GM18499 (cell line): ENCODE measurements around the gene RPS19.

Source experiments
- ATAC-seq: cut with Tn5 transposase; IDR thresholded peaks from one replicate; pipeline ENCODE4 v1.9.1; 2021; ENCODE audit warnings: moderate number of reproducible peaks; ENCODE audit not compliant: insufficient read depth, unreplicated experiment

Gene RPS19

GRCh38 chr19:41859618-41860418 is at the start of gene RPS19:
RPS19 (plus strand) TSS chr19:41860255; CDS start chr19:41860775, 520 bp downstream.
- peak; percentile 65 for ATAC-seq

- ATAC-seq, result no peak
These were observed 49.8 kb upstream of the RPS19 start for GRCh38 chr19:41810301-41810700.

- no peak for ATAC-seq
These were observed 49.0 kb upstream of the RPS19 start for GRCh38 chr19:41811036-41811435.

DNA sequence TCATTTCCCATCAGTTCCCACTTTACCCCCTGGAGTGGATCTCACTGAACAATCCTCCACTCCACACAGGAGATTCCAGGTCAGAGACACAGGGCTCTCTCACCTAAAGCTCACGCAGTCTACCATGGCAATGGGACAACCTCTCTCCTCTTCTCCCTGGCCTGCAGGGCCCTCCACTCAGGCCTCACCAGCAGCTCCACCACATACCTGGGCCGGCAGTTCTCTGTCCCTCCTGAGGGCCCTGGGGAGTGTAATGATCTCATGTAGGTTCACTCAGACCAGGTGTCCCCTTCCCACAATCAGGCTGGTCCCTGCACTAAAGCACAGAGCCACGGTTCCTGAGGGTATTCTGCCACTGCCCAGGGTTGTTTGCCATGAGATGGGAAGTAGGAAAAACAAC is 48.1 kb upstream of the RPS19 start:
- ATAC-seq, result no peak

DNA sequence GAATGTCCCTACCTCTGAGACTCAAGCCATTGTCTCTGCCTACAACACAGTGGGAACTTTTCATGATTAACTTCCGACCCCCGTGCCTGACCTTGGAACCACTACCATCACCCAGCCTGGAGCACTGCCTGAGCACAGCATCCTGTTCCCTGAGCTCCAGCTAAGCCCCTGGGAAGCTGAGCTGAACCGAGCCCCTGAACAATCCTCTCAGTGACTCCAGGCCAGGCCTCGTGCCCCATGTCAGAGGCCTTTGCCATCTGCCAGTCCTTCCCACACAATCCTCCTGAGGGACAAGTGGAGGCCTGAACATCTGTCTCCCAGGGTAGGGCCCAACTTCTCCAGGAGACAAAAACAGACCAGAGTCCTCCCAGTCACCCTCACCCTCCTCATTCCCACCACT is 46.1 kb upstream of the RPS19 start:
- no peak for ATAC-seq

DNA sequence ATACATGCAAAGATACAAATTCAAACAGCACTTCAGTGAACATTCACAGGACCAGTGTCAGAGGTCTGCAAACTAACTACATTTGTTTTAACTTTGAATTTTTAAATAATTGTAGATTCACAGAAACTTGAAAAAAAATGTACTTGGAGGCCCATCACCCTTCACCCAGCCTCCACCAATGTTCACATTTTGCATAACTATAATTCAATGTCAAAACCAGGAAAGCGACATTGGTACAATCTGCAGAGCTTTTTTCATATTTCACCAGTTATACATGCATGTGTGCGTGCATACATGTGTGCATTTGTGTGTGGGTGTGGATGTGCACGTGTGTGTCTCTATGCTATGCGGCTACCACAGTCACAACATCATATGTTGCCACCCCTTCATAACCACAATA is 44.8 kb upstream of the RPS19 start:
- ATAC-seq, result no peak

GRCh38 chr19:41816761-41817160 is 43.3 kb upstream of the RPS19 start:
- ATAC-seq, result no peak

DNA sequence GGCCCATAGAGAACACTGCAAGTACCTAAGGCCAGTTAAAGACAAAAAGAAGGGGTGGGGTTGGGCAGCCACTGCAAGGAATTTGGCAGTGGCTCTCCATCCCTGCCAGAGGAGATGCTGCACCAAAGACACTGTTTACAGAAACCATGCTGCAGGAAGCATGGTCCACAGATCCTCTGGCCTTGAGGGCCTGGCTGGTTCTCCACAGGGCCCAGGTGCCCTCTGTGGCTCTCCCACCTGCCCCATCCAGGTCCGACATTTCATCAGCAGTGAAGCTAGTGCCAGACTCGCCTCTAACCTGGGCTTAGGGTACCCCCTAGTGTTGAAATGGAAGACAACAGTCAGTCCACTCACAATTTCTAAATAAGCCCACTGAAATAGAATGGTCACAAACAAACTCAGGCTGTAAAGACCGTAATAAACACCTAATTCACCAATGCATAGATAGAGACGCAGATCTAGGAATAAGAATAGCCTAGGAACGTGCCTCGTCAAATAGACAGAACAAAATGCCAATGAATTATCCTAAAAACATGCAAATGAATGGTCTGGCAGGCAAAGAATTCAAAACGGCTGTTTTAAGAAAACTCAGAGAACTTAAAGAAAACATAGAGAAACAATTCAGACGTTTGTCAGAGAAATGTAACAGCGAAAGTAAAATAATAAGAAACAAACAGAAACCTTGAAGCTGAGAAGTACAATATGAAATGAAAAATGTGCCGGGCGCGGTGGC is 38.9 kb upstream of the RPS19 start:
- no peak for ATAC-seq

- no peak for ATAC-seq
These were observed 21.9 kb upstream of the RPS19 start for GRCh38 chr19:41837981-41838708.

GRCh38 chr19:41839211-41839610 is 20.8 kb upstream of the RPS19 start:
- ATAC-seq, result no peak

GRCh38 chr19:41843371-41843770 is 16.7 kb upstream of the RPS19 start:
- ATAC-seq, result no peak

GRCh38 chr19:41844601-41845000 is 15.5 kb upstream of the RPS19 start, which contains the start of gene LYPD4:
LYPD4 (minus strand) TSS chr19:41844683; CDS start chr19:41839285, 5,398 bp downstream.
- ATAC-seq, result no peak

- ATAC-seq, result no peak
These were observed 15.2 kb upstream of the RPS19 start, which contains the start of gene DMRTC2 for GRCh38 chr19:41845001-41845050. DMRTC2 (plus strand) TSS chr19:41845042; CDS start chr19:41847429, 2,387 bp downstream.

DNA sequence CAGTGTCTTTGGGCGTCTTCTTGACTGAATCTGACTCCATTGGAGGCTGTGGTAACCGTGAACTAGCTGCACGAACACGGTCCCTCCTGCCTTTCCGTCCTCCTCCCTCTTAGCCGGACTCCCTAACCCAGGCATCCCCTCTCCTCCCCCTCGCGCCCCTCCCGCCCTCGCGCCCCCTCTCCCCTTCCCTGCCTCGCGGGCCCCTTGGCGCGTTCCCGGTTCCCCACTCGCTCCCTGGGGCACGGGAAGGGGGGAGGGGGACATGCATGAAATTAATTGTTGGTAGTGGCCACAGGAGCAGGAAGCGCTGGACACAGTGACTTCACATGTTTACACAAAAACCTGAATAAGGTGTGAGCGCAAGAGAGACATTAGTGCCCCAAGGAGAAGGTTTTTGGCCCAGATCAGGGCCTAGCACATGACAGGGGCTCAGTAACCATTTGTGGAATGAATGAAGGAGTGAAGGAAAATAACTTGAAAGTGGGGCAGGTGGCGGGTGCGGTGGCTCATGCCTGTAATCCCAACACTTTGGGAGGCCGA is 14.9 kb upstream of the RPS19 start:
- no peak for ATAC-seq

DNA sequence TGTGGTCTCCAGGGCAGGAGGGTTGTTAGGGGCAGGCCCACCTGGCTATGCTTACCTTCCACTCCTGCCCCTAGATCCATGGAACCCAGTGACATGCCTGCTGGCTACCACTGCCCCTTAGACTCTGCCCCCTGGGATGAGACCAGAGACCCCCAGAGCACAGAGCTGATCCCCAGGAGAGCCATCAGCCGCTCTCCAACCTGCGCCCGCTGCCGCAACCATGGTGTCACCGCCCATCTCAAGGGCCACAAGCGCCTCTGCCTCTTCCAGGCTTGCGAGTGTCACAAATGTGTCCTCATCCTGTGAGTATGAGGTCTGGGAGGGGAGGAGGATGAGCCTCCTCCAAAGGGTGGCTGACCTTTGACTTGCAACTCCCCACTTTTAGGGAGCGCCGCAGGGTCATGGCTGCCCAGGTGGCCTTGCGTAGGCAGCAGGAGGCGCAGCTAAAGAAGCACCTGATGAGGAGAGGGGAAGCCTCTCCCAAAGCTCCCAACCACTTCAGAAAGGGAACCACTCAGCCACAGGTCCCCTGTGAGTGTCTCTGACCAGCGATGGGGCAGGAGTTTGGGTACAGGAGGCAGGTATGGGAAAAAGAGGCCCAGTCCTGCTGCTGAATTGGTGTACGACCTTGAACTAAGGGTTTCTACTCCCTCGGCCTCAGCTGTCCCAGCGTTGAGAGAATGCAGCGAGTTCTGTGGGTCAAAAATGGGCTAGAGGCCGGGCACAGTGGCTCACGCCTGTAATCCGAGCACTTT is 12.5 kb upstream of the RPS19 start:
- ATAC-seq, result no peak

DNA sequence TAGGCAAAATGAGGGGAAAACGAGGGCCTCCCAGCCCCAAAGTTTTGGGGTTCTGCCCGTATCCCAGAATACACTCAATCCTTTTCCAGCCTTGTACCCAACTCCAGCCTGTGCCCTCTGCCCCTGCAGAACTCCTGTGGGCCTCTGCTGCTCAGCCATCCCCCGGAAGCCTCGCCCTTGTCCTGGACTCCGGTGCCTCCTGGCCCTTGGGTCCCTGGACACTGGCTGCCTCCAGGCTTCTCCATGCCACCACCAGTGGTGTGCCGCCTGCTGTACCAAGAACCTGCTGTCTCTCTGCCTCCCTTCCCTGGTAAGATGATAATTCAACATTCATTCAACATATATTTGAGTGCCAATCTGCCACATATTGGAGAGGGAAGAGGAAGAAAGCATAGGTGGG is 11.4 kb upstream of the RPS19 start:
- ATAC-seq, result no peak

DNA sequence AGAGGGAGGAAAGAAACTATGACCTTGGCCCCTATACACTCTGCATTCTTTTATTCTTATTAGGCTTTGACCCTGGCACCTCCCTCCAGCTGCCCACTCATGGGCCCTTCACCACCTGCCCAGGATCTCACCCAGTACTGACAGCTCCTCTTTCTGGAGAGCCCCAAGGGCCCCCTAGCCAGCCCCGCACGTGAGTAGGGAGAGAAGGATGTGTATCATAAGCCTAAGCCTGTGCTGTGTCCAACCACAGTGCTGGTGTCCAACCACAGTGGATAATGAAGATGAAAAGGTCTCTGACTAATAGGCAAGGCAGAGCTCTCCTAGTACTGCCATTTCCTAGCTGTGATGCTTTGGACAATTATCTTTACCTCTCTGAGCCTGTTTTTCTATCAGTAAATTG is 11.0 kb upstream of the RPS19 start:
- ATAC-seq, result no peak

DNA sequence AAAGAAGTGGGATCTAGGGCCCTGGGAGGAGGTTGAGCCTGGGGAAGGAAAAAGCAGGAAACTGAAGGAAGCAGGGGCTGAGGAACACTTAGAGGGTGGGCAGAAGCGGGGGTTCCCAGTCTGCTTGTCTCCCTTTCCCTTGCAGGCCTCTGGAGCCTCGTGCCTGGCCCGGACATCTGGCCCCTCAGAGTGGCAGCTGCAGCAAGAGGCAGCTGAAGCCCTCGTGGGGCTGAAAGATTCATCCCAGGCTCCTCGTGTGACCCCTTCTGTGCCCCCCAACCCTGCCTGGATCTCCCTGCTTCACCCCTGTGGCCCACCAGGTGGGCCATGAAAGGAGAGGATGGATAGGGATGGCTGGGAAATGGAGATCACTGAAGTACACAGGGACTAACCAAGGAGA is 9.7 kb upstream of the RPS19 start:
- ATAC-seq, result no peak

DNA sequence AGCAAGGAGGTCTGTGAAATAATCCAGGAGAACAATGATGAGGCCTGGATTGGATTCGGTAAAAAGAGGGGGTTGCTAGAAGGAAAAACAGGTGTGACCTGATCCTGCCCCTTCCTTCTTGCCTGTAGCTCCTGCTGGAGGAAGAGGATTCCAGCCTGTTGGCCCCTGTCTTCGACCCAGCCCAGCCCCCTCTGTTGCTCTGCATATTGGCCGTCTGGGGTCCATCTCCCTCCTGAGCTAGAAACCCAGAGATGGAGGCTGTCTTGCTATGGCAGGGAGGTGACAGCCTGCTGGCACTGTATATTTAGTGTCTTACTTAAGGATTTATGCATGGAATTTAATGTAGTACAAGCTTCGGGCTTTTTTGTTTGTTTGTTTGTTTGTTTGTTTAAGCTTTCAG is 8.6 kb upstream of the RPS19 start:
- ATAC-seq, result no peak

GRCh38 chr19:41853344-41853743 is 6.7 kb upstream of the RPS19 start:
- no peak for ATAC-seq

DNA sequence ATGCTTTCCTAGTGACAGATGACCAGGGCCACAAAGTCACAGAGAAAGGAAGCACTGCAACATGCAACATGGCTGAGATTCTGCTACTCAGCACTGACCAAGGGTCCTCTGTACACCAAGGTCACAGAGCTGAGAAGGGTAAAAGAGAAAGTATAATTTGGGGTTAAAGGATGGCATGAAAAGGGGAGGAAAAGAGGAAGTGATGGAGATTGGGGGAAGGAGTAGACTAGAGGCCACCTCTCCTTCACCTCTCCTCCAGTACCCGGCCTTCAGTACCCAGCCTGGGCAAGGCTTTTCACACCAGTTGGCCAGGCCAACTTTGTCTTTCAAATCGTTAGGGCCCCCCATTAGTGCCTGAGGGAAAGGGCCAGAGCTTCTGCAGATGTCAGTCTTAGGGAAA is 6.3 kb upstream of the RPS19 start:
- no peak for ATAC-seq
